IMR-90 (cell line): Measurements from ENCODE around the gene SUDS3. TPM values are rescaled to one million over a fixed set of nuclear protein-coding genes. Genes with fewer than 3 reads are reported as not detected.

Experiments used
- ATAC-seq: fragments of 200-7000 bp; cut with Tn5 transposase; 2 replicates; pipeline ENCODE4 v1.9.1; 2020; ENCODE audit warnings: low read depth, mild to moderate bottlenecking, moderate library complexity
- BruUV-seq: library from RNA; stranded (reverse); fragments of 400-500 nt; replicated peaks from 2 replicates; lab custom pipeline; 2021; lab: Mats Ljungman, UMichigan
- CTCF ChIA-PET: fragments of 300-600 bp; formaldehyde crosslinking; extraction: SDS; loops from one replicate; lab custom pipeline; 2021; ENCODE audit warnings: antibody characterized with exemption; lab: Yijun Ruan, JAX
- POLR2A ChIA-PET: fragments of 300-600 bp; sonication (Branson Sonifier 250); formaldehyde crosslinking; loops from one replicate; lab custom pipeline; 2022; ENCODE audit warnings: antibody characterized with exemption; ENCODE audit not compliant: unreplicated experiment; lab: Charles Lee
- DNase-seq: peaks from one replicate; pipeline ENCODE4 v3.0.0; 2013
- H2AFZ ChIP-seq: replicated peaks from 2 replicates; pipeline ENCODE3; 2013; ENCODE audit warnings: low read length, mild to moderate bottlenecking; ENCODE audit not compliant: poor library complexity
- H2AK5ac ChIP-seq: 2 replicates; pipeline ENCODE4 v1.6.1; 2013; ENCODE audit warnings: low read depth, low read length, inconsistent platforms
- H2AK9ac ChIP-seq: replicated peaks from 2 replicates; pipeline ENCODE3; 2013; ENCODE audit warnings: mild to moderate bottlenecking, low read depth, low read length, moderate library complexity; ENCODE audit not compliant: poor library complexity
- H2BK120ac ChIP-seq: 2 replicates; pipeline ENCODE4 v1.6.1; 2013; ENCODE audit warnings: low read depth, low read length, inconsistent platforms
- H2BK15ac ChIP-seq: 3 replicates; pipeline ENCODE4 v1.6.1; 2013; ENCODE audit warnings: low read depth, low read length, inconsistent platforms
- H2BK20ac ChIP-seq: 2 replicates; pipeline ENCODE4 v1.6.1; 2013; ENCODE audit warnings: low read depth, mild to moderate bottlenecking, inconsistent platforms, low read length, moderate library complexity
- H2BK5ac ChIP-seq: 2 replicates; pipeline ENCODE4 v1.6.1; 2013; ENCODE audit warnings: mild to moderate bottlenecking, low read depth, low read length, inconsistent platforms; ENCODE audit not compliant: poor library complexity, severe bottlenecking
- H3K14ac ChIP-seq: replicated peaks from 2 replicates; pipeline ENCODE4 v1.6.1; 2013; ENCODE audit warnings: low read depth, low read length, inconsistent platforms
- H3K18ac ChIP-seq: 2 replicates; pipeline ENCODE4 v1.6.1; 2013; ENCODE audit warnings: low read depth, low read length, control low read depth
- H3K23ac ChIP-seq: 2 replicates; pipeline ENCODE4 v1.6.1; 2013; ENCODE audit warnings: low read depth, low read length, inconsistent platforms
- H3K27ac ChIP-seq: 2 replicates; pipeline ENCODE4 v1.5.1; 2013; ENCODE audit warnings: mild to moderate bottlenecking, control low read depth, low read length; ENCODE audit not compliant: insufficient read depth
- H3K27me3 ChIP-seq: 2 replicates; pipeline ENCODE4 v1.6.1; 2013; ENCODE audit warnings: low read length; ENCODE audit not compliant: control insufficient read depth, insufficient read depth
- H3K36me3 ChIP-seq: 2 replicates; pipeline ENCODE4 v1.6.1; 2013; ENCODE audit warnings: low read length, mixed read lengths; ENCODE audit not compliant: control insufficient read depth, insufficient read depth
- H3K4ac ChIP-seq: 2 replicates; pipeline ENCODE4 v1.6.1; 2013; ENCODE audit warnings: low read depth, low read length, inconsistent platforms
- H3K4me1 ChIP-seq: 2 replicates; pipeline ENCODE4 v1.6.1; 2013; ENCODE audit warnings: low read length, mixed read lengths; ENCODE audit not compliant: control insufficient read depth, insufficient read depth
- H3K4me2 ChIP-seq: 2 replicates; pipeline ENCODE4 v1.6.1; 2013; ENCODE audit warnings: low read depth, mild to moderate bottlenecking, control low read depth, low read length, moderate library complexity
- H3K4me3 ChIP-seq: 2 replicates; pipeline ENCODE4 v1.5.1; 2013; ENCODE audit warnings: low read depth, mild to moderate bottlenecking, control low read depth, low read length, moderate library complexity; ENCODE audit not compliant: insufficient read depth
- H3K56ac ChIP-seq: 2 replicates; pipeline ENCODE4 v1.6.1; 2013; ENCODE audit warnings: low read length, inconsistent platforms; ENCODE audit not compliant: insufficient read depth; ENCODE audit errors: extremely low read depth
- H3K79me1 ChIP-seq, 2 experiments: 2 replicates each; pipeline ENCODE4 v1.6.1; 2013; ENCODE audit warnings: low read length in 2 of 2, inconsistent platforms in 1 of 2, low read depth in 1 of 2
- H3K9ac ChIP-seq: 2 replicates; pipeline ENCODE4 v1.6.1; 2013; ENCODE audit warnings: low read depth, low read length, control low read depth
- H3K9me1 ChIP-seq: 2 replicates; pipeline ENCODE4 v1.6.1; 2013; ENCODE audit warnings: low read length, inconsistent platforms; ENCODE audit not compliant: insufficient read depth
- H3K9me3 ChIP-seq: 2 replicates; pipeline ENCODE4 v1.6.1; 2013; ENCODE audit warnings: low read length; ENCODE audit not compliant: control insufficient read depth, insufficient read depth
- H4K20me1 ChIP-seq: 2 replicates; pipeline ENCODE4 v1.6.1; 2013; ENCODE audit warnings: low read length, inconsistent platforms; ENCODE audit not compliant: insufficient read depth
- H4K5ac ChIP-seq: 2 replicates; pipeline ENCODE4 v1.6.1; 2013; ENCODE audit warnings: mild to moderate bottlenecking, low read depth, low read length, control low read depth
- H4K8ac ChIP-seq, 2 experiments: 2 replicates each; pipeline ENCODE4 v1.6.1; 2013; ENCODE audit warnings: low read depth in 2 of 2, low read length in 2 of 2, control low read depth in 1 of 2, inconsistent platforms in 1 of 2
- H4K91ac ChIP-seq: 2 replicates; pipeline ENCODE4 v1.6.1; 2013; ENCODE audit warnings: low read depth, low read length, inconsistent platforms; ENCODE audit not compliant: insufficient read depth
- BHLHE40 ChIP-seq: fragments of 150-350 bp; IDR thresholded peaks from 2 replicates; pipeline ENCODE4 v1.6.1; 2016; ENCODE audit warnings: mild to moderate bottlenecking, low read depth, low read length
- CEBPB ChIP-seq: IDR thresholded peaks from 2 replicates; pipeline ENCODE4 v1.6.1; 2012; ENCODE audit warnings: low read depth, low read length, improper control_type of control experiment
- MAFK ChIP-seq: IDR thresholded peaks from 2 replicates; pipeline ENCODE4 v1.6.1; 2012; ENCODE audit warnings: low read depth, low read length, improper control_type of control experiment
- RAD21 ChIP-seq: IDR thresholded peaks from 2 replicates; pipeline ENCODE4 v1.6.1; 2012; ENCODE audit warnings: low read length, improper control_type of control experiment
- RCOR1 ChIP-seq: IDR thresholded peaks from 2 replicates; pipeline ENCODE4 v1.6.1; 2012; ENCODE audit warnings: mild to moderate bottlenecking, low read length, improper control_type of control experiment; ENCODE audit not compliant: insufficient replicate concordance
- RFX5 ChIP-seq: IDR thresholded peaks from 2 replicates; pipeline ENCODE4 v1.8.0; 2012; ENCODE audit warnings: low read depth, mild to moderate bottlenecking, low read length, moderate library complexity
- SMC3 ChIP-seq: fragments of 150-350 bp; IDR thresholded peaks from 2 replicates; pipeline ENCODE4 v1.6.1; 2016; ENCODE audit warnings: low read depth, mild to moderate bottlenecking, antibody characterized with exemption, low read length, moderate library complexity
- WGBS, 2 experiments: methylation state at CpG; one replicate each; pipeline versions ENCODE4 v1.1.5 to v1.1.7; 2013; ENCODE audit warnings: missing lambda C conversion rate in 2 of 2; ENCODE audit not compliant: insufficient read length in 1 of 2; ENCODE audit errors: extremely low coverage in 2 of 2; 5-methylcytosine and 5-hydroxymethylcytosine counted together
- dilution Hi-C: fragments of 300-500 bp; cut with HindIII; formaldehyde crosslinking; loops from one replicate; pipeline ENCODE4 v1.14.3; 2018; ENCODE audit warnings: low sequenced_read_pairs; ENCODE audit not compliant: unreplicated experiment
- in situ Hi-C: fragments of 300-500 bp; cut with MboI; formaldehyde crosslinking; loops from 3 replicates; pipeline ENCODE4 v1.14.3; 2019; ENCODE audit warnings: low sequenced_read_pairs, inconsistent platforms, mixed read lengths
- intact Hi-C: fragments of 100-400 bp; cut with micrococcal nuclease; formaldehyde crosslinking; loops from 2 replicates; pipeline ENCODE4 v1.10.0; 2022
- polyA plus RNA-seq, 3 experiments: library from polyadenylated mRNA; depleted of rRNA; stranded (reverse); fragments of >200 nt; gene quantifications; 2 replicates each; pipeline ENCODE4 v1.2.3, GENCODE V29; 2012; ENCODE audit warnings: low replicate concordance in 1 of 3
- total RNA-seq: library from RNA; depleted of rRNA; stranded (reverse); fragments of >200 nt; gene quantifications from 2 replicates; pipeline ENCODE4 v1.2.3, GENCODE V29; 2012
- TF ChIP-seq, protein P1 (sequence below): fragments of 150-350 bp; IDR thresholded peaks from 2 replicates; pipeline ENCODE4 v1.6.1; 2016; ENCODE audit warnings: low read depth, mild to moderate bottlenecking, low read length, moderate library complexity, borderline replicate concordance
- TF ChIP-seq, protein P2 (sequence below): conservative IDR thresholded peaks from 2 replicates; pipeline ENCODE4 v1.5.1; 2012; ENCODE audit warnings: mild to moderate bottlenecking, low read depth, low read length, improper control_type of control experiment
- TF ChIP-seq, protein P3 (sequence below): fragments of 150-350 bp; IDR thresholded peaks from 2 replicates; pipeline ENCODE4 v1.6.1; 2017; ENCODE audit warnings: mild to moderate bottlenecking, antibody characterized with exemption, low read length, low read depth

Gene SUDS3
- total and polyA plus RNA-seq, 2 of the 4 experiments (the other 2 are of a cell fraction) = 13.4 to 13.8 TPM

DNA sequence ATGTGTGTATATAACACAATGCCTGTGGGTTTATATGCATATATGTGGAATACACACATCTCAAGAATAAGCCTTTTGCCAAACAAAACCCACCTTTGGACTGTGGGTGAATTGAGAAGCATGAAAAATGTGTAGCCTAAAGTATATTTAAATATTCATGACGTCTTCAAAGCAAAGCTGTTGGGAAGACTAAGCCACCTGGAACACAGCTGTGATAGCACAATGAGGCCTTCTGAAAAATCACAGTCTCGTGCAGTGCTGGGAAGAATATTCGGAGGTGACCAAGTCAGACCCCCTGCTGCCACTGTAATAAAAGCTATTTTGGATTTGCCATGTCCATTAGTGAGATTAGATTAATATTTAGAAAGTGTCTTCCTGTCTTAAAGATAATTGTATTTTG, 51.5 kb downstream of the SUDS3 start:
- Histone ChIP-seq H4K5ac (no peak overlapping the region), H4K20me1 (no peaks in the 10 kb centered on the region), H3K4me2 (no peak overlapping the region), H2AFZ (no peak overlapping the region), H3K9ac (no peak overlapping the region), H3K27me3 (no peaks in the 10 kb centered on the region), H3K27ac (no peak overlapping the region), H2BK15ac (no peak overlapping the region), H3K14ac (no peak overlapping the region), H3K23ac (no peak overlapping the region), H3K36me3 (no peaks in the 10 kb centered on the region), H3K4ac (no peak overlapping the region), H3K9me1 (no peaks in the 10 kb centered on the region; the same call in 1 of the 2 replicates), H2AK5ac (no peak overlapping the region), H3K18ac (no peak overlapping the region), H3K9me3 (no peaks in the 10 kb centered on the region), H2AK9ac (no peak overlapping the region), H3K4me1 (no peaks in the 10 kb centered on the region), H4K91ac (no peak overlapping the region), H3K56ac (no peak overlapping the region), H3K4me3 (no peak overlapping the region), H4K8ac (no peak overlapping the region), H2BK120ac (no peak overlapping the region), H2BK20ac (no peak overlapping the region), H3K79me1 (no peaks in the 10 kb centered on the region; a peak in 1 of 4 replicates), H2BK5ac (no peak overlapping the region)
- DNase-seq (no peak), ATAC-seq (no peak)
- ChIA-PET POLR2A (no interaction called here), CTCF (no interaction called here)
- in situ Hi-C loops = no loop called here
- BruUV-seq = TSS peak; percentile 14
- dilution Hi-C loops = no loop called here
- no CpG with 5 or more reads among the region's 3 CpGs for WGBS, 2 experiments
- intact Hi-C loops = no loop called here
- TF ChIP-seq RCOR1 (no peak), RFX5 (no peak), RAD21 (no peak), CEBPB (no peak), SMC3 (no peak), BHLHE40 (no peak), MAFK (no peak)
- TF ChIP-seq, protein P1, sequence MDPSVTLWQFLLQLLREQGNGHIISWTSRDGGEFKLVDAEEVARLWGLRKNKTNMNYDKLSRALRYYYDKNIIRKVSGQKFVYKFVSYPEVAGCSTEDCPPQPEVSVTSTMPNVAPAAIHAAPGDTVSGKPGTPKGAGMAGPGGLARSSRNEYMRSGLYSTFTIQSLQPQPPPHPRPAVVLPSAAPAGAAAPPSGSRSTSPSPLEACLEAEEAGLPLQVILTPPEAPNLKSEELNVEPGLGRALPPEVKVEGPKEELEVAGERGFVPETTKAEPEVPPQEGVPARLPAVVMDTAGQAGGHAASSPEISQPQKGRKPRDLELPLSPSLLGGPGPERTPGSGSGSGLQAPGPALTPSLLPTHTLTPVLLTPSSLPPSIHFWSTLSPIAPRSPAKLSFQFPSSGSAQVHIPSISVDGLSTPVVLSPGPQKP = no peak
- TF ChIP-seq, protein P2, sequence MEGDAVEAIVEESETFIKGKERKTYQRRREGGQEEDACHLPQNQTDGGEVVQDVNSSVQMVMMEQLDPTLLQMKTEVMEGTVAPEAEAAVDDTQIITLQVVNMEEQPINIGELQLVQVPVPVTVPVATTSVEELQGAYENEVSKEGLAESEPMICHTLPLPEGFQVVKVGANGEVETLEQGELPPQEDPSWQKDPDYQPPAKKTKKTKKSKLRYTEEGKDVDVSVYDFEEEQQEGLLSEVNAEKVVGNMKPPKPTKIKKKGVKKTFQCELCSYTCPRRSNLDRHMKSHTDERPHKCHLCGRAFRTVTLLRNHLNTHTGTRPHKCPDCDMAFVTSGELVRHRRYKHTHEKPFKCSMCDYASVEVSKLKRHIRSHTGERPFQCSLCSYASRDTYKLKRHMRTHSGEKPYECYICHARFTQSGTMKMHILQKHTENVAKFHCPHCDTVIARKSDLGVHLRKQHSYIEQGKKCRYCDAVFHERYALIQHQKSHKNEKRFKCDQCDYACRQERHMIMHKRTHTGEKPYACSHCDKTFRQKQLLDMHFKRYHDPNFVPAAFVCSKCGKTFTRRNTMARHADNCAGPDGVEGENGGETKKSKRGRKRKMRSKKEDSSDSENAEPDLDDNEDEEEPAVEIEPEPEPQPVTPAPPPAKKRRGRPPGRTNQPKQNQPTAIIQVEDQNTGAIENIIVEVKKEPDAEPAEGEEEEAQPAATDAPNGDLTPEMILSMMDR = no peak
- TF ChIP-seq, protein P3, sequence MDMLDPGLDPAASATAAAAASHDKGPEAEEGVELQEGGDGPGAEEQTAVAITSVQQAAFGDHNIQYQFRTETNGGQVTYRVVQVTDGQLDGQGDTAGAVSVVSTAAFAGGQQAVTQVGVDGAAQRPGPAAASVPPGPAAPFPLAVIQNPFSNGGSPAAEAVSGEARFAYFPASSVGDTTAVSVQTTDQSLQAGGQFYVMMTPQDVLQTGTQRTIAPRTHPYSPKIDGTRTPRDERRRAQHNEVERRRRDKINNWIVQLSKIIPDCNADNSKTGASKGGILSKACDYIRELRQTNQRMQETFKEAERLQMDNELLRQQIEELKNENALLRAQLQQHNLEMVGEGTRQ = no peak
